C1 segment of cervical spinal cord (tissue), 14 donors: ENCODE data around the gene KCNMA1.

Source experiments
- DNase-seq, 14 donors: peaks; one replicate each; lab custom pipeline; 2025; lab: John Stamatoyannopoulos, UW

The KCNMA1 gene

DNA sequence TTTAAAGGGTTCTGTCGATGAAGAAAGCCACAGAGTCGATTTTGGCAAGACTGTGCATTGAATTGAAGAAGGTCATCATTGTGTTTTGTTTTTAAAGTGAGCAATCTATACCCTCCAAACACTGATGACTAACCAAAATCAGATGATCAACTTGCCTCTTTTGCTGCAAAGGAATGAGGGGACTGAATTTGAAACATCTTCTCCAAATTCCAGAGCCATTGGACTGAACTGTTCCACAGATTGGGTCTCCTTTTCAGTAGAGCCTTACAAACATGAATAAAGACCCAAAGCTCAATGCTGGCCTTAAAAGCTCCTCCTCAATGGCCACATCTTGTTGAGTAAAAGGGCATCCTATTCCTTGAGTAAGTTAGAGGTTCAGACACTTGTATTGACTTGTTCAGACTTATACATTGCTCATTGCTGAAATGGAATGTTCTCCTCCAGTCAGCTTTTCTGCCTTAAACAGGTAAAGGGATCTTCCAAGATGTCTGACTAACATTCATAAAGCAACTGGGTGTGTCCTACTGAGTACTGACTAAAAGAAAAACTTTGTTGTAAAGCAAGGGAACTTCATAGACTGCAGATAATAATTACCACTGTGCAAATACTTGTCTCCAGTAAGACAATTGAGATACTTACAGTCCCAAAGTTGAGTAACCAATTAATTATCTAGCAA lies 630.6 kb downstream of the KCNMA1 start:
- no peak for DNase-seq

DNA sequence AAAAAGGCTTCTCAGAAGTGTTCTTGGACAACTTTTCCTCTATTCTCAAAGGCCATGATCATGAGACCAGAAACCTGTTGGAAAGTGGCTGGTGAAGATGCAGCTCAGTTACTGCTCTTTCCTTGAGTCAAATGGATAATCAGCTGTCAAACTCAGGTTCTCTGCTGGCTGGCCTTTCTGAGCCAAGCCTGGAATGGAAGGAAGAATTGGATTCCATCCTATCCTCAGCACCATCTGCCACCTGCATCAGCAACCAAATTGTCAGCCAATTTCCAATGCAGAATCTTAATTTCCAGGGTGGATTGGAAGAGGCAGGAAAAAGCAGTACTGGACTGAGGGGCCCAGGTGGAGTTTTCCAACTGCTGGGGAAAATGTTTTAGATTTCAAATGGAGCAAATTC lies 631.7 kb downstream of the KCNMA1 start:
- DNase-seq = peak in 1 of 14 donors; percentile 54

DNA sequence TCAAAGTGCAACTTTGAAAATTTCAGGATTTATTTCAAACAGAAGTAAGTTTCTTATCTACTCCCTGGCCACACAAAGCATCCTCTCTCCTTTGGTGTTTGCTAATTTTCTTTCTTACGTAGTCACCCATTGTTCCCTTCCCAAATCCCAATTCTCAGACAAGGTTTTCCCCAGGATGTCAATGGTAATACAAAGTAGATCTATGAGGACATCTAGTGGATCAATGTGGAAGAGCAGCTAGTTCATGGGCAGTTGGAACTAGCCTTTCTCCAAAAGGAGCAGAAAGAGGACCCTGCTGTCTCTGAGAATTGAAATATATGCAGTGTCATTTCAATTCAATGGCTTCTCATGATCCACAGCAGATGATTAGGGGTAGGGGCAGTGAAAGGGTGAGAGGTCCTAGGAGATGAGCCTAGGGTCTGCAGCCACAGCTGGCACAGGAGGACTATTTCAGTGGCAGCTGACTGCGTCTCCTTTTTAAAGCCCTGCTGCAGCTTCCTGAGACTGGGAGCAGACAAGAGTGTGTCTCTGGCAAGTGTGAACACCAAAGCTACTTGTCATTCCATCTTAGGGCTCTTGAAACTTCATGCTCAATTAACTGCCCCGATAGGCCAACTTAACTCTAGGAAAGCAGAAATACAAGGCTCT lies 632.6 kb downstream of the KCNMA1 start:
- peak in 1 of 14 donors; percentile 12 for DNase-seq

GRCh38 chr10:77002872-77003271 lies 634.7 kb downstream of the KCNMA1 start:
- no peak for DNase-seq

- DNase-seq = no peak
Measured at GRCh38 chr10:77001206-77001605, 636.4 kb downstream of the KCNMA1 start.

GRCh38 chr10:76998451-76998850 lies 639.2 kb downstream of the KCNMA1 start:
- no peak for DNase-seq

DNA sequence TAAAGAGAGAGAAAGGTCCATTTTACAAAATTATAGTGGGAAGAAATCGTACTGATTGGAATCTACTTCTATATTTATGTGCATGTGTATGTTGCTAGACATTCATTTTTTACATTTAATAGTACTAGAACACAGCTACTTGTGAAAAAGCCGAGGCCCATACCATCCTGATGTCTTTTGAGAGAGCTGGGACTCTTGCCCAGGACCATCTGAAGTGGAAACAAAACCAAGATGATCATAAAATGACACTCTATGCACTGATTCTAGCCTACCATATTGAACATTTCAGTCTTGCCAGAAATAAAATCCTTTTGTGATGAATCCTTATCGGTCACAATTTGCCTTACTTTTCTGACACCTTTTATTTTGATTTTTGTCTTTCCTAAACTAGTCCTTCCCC lies 640.0 kb downstream of the KCNMA1 start:
- DNase-seq = no peak

- DNase-seq = no peak
Measured at GRCh38 chr10:76995023-76995422, 642.6 kb downstream of the KCNMA1 start.

- DNase-seq = no peak
Measured at GRCh38 chr10:76993213-76993612, 644.4 kb downstream of the KCNMA1 start.

DNA sequence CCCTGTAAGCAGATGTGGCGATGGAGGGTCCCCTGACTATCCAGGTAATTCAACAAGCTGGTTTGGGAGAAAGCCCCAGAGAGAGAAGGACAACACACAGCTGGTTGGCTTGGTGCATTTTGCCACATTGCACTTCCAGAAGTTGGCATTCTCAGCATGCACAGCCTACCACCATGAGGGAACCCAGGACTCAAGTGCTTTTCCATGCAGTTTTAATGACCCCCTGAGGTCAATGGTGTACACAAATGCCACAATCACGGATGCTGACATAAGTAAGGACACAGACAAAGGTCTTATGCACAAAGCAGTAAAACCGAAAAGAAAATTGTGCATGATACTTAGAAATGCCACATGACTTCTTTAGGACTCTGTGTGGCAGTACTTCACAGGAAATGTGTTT lies 645.1 kb downstream of the KCNMA1 start:
- DNase-seq = no peak

DNA sequence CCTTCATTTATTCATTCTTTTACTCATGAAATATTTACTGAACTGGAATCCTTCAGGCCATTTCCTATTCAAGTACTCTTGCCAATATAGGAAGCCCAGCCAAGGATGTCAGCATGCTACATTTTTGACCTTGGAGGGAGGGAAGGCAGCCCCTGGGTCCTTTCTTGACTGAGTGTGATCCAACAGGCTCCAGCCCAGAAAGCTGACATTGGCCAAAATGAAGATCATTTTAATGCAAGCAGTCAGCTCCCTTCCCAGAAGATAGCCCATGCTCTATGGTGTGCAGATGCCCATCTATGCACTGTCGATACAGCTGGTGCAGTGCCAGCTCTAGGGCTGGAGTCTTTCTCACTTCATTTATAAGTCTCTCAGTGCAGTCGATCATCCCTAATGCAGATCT lies 646.0 kb downstream of the KCNMA1 start:
- DNase-seq = no peak

GRCh38 chr10:76990561-76990960 lies 647.0 kb downstream of the KCNMA1 start:
- no peak for DNase-seq

- peak in 8 of 14 donors; percentile 1 to 47 (median 15) for DNase-seq
Measured at GRCh38 chr10:76984559-76985443, 652.8 kb downstream of the KCNMA1 start.

DNA sequence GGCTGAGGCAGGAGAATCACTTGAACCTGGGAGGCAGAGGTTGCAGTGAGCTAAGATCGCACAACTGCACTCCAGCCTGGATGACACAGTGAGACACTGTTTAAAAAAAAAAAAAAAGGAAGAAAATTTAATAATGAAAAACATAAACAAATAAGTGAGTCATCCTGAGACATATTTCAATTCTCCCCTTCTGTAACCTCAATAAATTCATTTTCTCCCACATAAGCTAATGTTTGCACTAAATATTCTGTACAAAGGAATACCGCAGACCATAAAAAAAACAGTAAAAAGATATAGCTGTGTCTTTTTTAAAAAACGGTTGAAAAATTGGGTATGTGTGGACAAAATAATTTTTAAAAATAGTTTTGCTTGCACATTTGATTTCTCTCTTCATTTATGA lies 654.0 kb downstream of the KCNMA1 start:
- DNase-seq = no peak

- DNase-seq = no peak
Measured at GRCh38 chr10:76982671-76983070, 654.9 kb downstream of the KCNMA1 start.

DNA sequence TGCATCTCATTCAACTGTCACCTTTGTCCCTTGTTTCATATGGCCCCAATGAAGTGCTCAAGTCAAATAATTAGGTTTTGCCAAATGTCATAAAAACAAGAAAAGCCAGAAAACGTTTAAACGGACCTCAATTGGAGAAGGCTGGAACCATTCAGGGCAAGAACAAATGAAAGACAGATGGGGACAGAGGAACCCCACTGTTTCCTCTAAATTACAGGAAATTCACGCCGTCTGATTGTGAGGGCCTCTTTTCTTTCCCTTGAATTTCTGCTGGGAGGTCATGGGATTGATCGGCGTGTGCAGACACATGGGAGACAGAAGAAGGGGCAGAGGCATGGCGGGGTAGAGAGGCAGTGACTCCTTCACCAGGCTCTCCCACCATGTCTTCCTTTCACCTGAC lies 656.4 kb downstream of the KCNMA1 start:
- no peak for DNase-seq

DNA sequence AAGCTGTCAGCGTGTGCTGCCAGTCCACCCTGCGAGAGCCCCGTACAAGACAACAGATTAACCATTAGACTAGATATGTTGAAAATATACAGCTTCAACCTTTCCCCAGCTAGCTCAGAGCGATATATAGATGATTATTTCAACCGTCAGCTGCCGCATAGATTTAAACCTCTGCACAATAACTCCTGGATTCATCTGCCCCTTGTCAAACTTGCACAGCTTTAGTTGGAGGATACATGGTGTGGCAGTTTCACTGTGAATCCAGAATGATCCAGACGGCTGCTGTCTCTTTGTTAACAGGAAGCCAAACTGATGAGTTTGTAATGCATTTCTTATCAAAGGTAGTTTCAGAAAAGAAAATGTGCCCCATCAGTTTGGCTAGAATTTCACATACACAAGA lies 659.7 kb downstream of the KCNMA1 start:
- no peak for DNase-seq

DNA sequence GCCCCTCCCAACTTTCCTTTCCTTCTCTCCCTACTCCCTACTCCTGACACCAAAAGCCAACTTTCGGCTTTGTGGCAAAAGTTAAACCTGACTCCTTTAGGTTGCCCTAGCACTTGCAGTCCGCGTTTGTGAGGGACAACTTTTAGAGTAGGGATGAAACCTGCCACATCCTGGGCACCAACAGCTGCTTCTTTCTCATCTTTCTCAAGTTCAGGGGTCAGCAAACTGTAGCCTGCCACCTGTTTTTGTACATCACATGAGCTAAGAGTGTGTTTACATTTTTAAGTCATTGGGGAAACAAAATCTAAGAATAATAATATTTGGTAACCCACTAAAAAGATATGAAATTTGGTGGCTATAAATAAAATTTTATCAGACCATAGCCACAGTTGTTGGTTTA lies 660.6 kb downstream of the KCNMA1 start:
- no peak for DNase-seq

GRCh38 chr10:76976142-76976541 lies 661.5 kb downstream of the KCNMA1 start:
- DNase-seq = no peak

DNA sequence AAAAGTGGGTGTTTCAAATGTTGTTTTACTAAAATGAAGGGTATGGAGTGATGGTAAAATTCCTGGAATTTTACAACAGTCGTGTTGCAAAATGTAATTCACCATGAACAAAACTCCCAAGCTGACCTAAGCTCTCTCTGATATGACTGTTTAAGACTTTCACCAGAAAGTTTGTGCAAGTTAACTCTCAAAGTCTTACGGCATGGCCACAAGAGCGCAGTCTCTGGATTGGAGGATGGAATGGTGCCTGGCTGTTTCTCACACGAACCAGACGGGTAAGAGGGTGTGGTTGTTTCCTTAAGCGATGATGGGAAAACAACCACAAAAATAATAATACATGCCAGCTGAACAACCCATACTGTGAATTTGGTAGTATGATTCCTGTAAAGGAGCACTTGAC lies 662.5 kb downstream of the KCNMA1 start:
- DNase-seq = no peak

DNA sequence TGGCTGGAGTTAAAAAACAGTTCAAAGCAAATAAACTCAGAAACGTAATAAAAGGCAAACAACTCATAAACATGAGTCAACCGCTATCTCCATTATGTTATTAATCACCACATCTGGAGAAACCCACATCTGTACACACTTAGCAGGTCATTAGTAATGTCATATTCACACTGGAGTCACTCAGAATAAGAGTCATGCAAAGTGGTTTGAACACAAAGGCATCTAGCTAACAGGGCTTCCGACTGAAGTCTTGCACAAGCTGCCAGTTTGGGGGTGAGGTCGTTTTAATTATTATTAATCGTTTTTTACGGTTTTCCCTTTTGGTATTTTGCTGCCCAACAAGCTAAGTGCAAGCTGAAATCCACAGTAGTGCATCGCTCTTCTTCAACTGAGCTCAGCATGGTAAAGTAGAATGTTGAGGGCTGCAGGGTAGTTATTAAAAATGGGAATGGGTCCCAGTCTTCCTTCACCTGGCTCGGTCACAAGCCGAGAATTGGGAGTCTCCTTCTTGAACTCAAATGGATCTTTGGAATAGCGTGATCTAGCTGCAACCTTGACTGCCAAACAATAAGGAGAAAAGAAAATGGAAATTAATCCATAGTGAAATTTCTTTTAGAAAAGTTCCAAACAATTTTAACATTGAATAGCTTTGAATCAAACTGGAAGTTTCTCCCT lies 663.5 kb downstream of the KCNMA1 start:
- DNase-seq = no peak
